ENCODE results near the gene RWDD3.

RWDD3 gene

GRCh38 chr1:95233737-95234500 lies at the start of gene RWDD3:
Gene RWDD3 (plus strand): TSS chr1:95234210. CDS start chr1:95234231, 21 bp downstream.
- peak; percentile 66 for DNase-seq (ENCODE audit: low read depth)

- DNase-seq (ENCODE audit: low read depth) = no peak
Observed at GRCh38 chr1:95186149-95186548, 47.9 kb upstream of the RWDD3 start.

GRCh38 chr1:95193591-95193990 lies 40.4 kb upstream of the RWDD3 start:
- no peak for DNase-seq (ENCODE audit: low read depth)

GRCh38 chr1:95195046-95195445 lies 39.0 kb upstream of the RWDD3 start:
- DNase-seq (ENCODE audit: low read depth) = no peak

- no peak for DNase-seq (ENCODE audit: low read depth)
Observed at GRCh38 chr1:95196017-95196416, 38.0 kb upstream of the RWDD3 start.

- peak; percentile 22 for DNase-seq (ENCODE audit: low read depth)
Observed at GRCh38 chr1:95197616-95198252, 36.3 kb upstream of the RWDD3 start.

GRCh38 chr1:95201905-95202304 lies 32.1 kb upstream of the RWDD3 start:
- DNase-seq (ENCODE audit: low read depth) = no peak

GRCh38 chr1:95203908-95204437 lies 30.0 kb upstream of the RWDD3 start:
- no peak for DNase-seq (ENCODE audit: low read depth)

GRCh38 chr1:95206514-95206913 lies 27.5 kb upstream of the RWDD3 start:
- no peak for DNase-seq (ENCODE audit: low read depth)

- no peak for DNase-seq (ENCODE audit: low read depth)
Observed at GRCh38 chr1:95207223-95207935, 26.6 kb upstream of the RWDD3 start.

GRCh38 chr1:95208876-95209275 lies 25.1 kb upstream of the RWDD3 start:
- no peak for DNase-seq (ENCODE audit: low read depth)

GRCh38 chr1:95209291-95209690 lies 24.7 kb upstream of the RWDD3 start:
- DNase-seq (ENCODE audit: low read depth) = no peak

- DNase-seq (ENCODE audit: low read depth) = no peak
Observed at GRCh38 chr1:95216292-95216990, 17.6 kb upstream of the RWDD3 start.

- no peak for DNase-seq (ENCODE audit: low read depth)
Observed at GRCh38 chr1:95217371-95217770, 16.6 kb upstream of the RWDD3 start.

GRCh38 chr1:95219407-95219806 lies 14.6 kb upstream of the RWDD3 start:
- DNase-seq (ENCODE audit: low read depth) = no peak

GRCh38 chr1:95221306-95221705 lies 12.7 kb upstream of the RWDD3 start:
- DNase-seq (ENCODE audit: low read depth) = no peak

GRCh38 chr1:95222629-95223028 lies 11.4 kb upstream of the RWDD3 start:
- no peak for DNase-seq (ENCODE audit: low read depth)

- no peak for DNase-seq (ENCODE audit: low read depth)
Observed at GRCh38 chr1:95223110-95223509, 10.9 kb upstream of the RWDD3 start.

GRCh38 chr1:95226781-95227660 lies 7.0 kb upstream of the RWDD3 start:
- no peak for DNase-seq (ENCODE audit: low read depth)

GRCh38 chr1:95229037-95229436 lies 5.0 kb upstream of the RWDD3 start:
- no peak for DNase-seq (ENCODE audit: low read depth)

GRCh38 chr1:95229706-95230105 lies 4.3 kb upstream of the RWDD3 start:
- no peak for DNase-seq (ENCODE audit: low read depth)
